ENCODE measurements around the gene TEKTIP1. TPM values are rescaled to one million over a fixed set of nuclear protein-coding genes. Genes with fewer than 3 reads are reported as not detected.

Gene TEKTIP1
- total RNA-seq, 1 experiment from 2014 or later: not detected

DNA sequence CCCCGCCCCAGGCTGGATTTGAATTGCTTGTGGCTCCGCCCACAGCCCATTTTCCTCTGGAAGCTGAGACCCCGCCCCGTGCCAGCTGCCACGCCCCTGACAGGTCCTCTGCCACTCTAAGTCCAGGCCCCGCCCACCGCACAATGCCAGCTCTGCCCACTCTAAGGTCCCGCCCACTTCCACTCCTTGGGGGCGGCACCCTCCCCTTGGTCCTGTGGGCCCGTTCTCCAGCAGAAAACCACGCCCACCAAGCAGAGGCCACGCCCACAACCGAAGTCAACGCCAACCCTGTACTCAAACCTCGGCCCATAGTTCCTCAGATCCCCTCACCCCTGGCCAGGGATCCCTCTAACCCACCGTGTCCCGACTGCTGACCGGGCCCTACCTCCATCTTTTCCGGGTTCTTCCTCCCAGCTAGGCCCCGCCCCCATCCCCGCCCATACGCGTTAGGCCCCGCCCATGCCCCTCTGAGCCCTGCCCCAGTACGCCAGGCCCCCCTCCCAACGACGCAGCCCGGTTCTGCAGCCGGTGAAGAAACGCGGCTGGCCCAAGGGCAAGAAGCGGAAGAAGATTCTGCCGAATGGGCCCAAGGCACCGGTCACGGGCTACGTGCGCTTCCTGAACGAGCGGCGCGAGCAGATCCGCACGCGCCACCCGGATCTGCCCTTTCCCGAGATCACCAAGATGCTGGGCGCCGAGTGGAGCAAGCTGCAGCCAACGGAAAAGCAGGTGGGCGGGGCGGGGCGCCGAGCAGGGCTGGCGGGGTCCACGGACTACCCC lies 35.1 kb downstream of the TEKTIP1 start:
- H3K4me3 ChIP-seq (ENCODE audit: low read length): peak overlapping the region; percentile 97

DNA sequence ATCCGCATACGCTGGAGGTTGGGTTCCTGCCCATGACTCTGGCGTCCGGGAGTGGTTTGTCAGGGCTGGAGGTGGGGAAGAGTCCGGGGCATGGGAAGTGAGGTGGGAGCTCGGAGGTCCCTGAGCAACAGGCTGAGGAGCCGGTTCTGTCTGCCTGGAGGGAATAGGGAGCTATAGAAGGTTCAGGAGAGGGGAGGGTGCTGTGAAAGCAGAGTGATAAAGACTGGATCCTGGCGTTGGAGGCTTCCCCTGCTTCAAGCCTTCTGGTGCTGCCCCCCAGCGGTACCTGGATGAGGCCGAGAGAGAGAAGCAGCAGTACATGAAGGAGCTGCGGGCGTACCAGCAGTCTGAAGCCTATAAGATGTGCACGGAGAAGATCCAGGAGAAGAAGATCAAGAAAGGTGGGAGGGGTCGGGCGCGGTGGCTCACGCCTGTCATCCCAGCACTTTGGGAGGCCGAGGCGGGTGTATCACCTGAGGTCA lies 36.3 kb downstream of the TEKTIP1 start:
- H3K9ac ChIP-seq (ENCODE audit: low read length): no peak overlapping the region
- H3K9me2 ChIP-seq (replicated peaks; ENCODE audit: insufficient read depth, low read length): no peaks in the 10 kb centered on the region

More for the DNA sequence above, 35.1 kb downstream of the TEKTIP1 start:
- H3K9me2 ChIP-seq (replicated peaks; ENCODE audit: insufficient read depth, low read length): no peaks in the 10 kb centered on the region
- H3K9me3 ChIP-seq (ENCODE audit: low read length): no peaks in the 10 kb centered on the region
- peaks cover 7% of the 10 kb centered on the region; the same call in 1 of the 2 replicates for H4K20me1 ChIP-seq (ENCODE audit: insufficient read depth, low read depth, low read length)
- no peaks in the 10 kb centered on the region for H3K27me3 ChIP-seq (ENCODE audit: low read length)
- no peak overlapping the region for H2AFZ ChIP-seq (ENCODE audit: low read length)
- peaks cover 10% of the 10 kb centered on the region; the same call in 1 of the 2 replicates for H3K36me3 ChIP-seq (ENCODE audit: insufficient read depth, low read length)
- H3K4me1 ChIP-seq (ENCODE audit: low read length): peaks cover 13% of the 10 kb centered on the region
- peaks cover 13% of the 10 kb centered on the region for H3K79me2 ChIP-seq (ENCODE audit: low read length)
- H3K27ac ChIP-seq (ENCODE audit: low read length): no peak overlapping the region
- H3K9ac ChIP-seq (ENCODE audit: low read length): peak overlapping the region; percentile 94; the same call in 1 of the 2 replicates
- H3K4me2 ChIP-seq (ENCODE audit: low read depth, low read length, poor library complexity, severe bottlenecking): peak overlapping the region; percentile 95
- peak; percentile 100 for DNase-seq

DNA sequence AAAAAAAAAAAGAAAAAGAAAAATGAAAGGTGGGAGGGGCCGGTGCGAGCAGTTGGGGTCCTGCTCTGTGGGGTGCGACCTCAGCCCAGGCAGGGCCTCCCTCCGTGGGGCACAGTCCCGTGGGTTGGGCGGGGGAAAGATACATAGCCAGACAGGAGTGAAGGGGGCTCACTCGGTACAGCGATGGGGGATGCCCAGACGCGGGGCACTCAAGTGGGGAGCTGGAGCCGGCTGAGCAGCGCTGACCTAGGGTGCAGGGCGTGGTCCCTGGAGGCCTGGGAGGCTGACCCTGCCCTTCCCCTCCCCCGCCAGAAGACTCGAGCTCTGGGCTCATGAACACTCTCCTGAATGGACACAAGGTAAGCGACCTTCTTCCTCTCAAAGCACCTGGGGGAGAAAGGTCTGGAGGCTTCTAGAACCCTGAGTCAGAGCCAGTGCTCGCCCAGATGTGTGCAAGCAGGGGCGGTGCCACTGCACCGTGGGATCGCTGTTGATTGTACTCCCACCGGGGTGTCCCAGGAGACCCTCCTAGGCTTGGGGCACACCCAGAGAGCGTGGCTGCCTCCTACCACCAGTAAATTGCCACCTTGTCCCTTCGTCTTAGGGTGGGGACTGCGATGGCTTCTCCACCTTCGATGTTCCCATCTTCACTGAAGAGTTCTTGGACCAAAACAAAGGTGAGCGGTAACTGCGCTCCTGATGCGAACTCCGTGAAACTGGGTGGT lies 37.1 kb downstream of the TEKTIP1 start:
- Histone ChIP-seq H3K27ac (ENCODE audit: low read length) (no peak overlapping the region), H3K79me2 (ENCODE audit: low read length) (peaks cover 13% of the 10 kb centered on the region), H3K9me3 (ENCODE audit: low read length) (no peaks in the 10 kb centered on the region), H4K20me1 (ENCODE audit: insufficient read depth, low read depth, low read length) (peaks cover 7% of the 10 kb centered on the region; the same call in 1 of the 2 replicates), H3K4me3 (ENCODE audit: low read length) (no peak overlapping the region), H3K27me3 (ENCODE audit: low read length) (no peaks in the 10 kb centered on the region), H3K9ac (ENCODE audit: low read length) (no peak overlapping the region), H3K9me2 (replicated peaks; ENCODE audit: insufficient read depth, low read length) (no peaks in the 10 kb centered on the region), H2AFZ (ENCODE audit: low read length) (no peak overlapping the region), H3K4me2 (ENCODE audit: low read depth, low read length, poor library complexity, severe bottlenecking) (no peak overlapping the region), H3K4me1 (ENCODE audit: low read length) (peaks cover 10% of the 10 kb centered on the region), H3K36me3 (ENCODE audit: insufficient read depth, low read length) (peaks cover 10% of the 10 kb centered on the region; the same call in 1 of the 2 replicates)
- DNase-seq: peak; percentile 40

More for the DNA sequence above, 36.3 kb downstream of the TEKTIP1 start:
- Histone ChIP-seq H3K79me2 (ENCODE audit: low read length) (peaks cover 13% of the 10 kb centered on the region), H3K27me3 (ENCODE audit: low read length) (no peaks in the 10 kb centered on the region), H3K4me2 (ENCODE audit: low read depth, low read length, poor library complexity, severe bottlenecking) (no peak overlapping the region), H3K36me3 (ENCODE audit: insufficient read depth, low read length) (peaks cover 10% of the 10 kb centered on the region; the same call in 1 of the 2 replicates), H4K20me1 (ENCODE audit: insufficient read depth, low read depth, low read length) (peaks cover 7% of the 10 kb centered on the region; the same call in 1 of the 2 replicates), H2AFZ (ENCODE audit: low read length) (no peak overlapping the region), H3K9me3 (ENCODE audit: low read length) (no peaks in the 10 kb centered on the region), H3K4me1 (ENCODE audit: low read length) (peaks cover 10% of the 10 kb centered on the region), H3K27ac (ENCODE audit: low read length) (no peak overlapping the region), H3K4me3 (ENCODE audit: low read length) (no peak overlapping the region)
- peak; percentile 49 for DNase-seq

DNA sequence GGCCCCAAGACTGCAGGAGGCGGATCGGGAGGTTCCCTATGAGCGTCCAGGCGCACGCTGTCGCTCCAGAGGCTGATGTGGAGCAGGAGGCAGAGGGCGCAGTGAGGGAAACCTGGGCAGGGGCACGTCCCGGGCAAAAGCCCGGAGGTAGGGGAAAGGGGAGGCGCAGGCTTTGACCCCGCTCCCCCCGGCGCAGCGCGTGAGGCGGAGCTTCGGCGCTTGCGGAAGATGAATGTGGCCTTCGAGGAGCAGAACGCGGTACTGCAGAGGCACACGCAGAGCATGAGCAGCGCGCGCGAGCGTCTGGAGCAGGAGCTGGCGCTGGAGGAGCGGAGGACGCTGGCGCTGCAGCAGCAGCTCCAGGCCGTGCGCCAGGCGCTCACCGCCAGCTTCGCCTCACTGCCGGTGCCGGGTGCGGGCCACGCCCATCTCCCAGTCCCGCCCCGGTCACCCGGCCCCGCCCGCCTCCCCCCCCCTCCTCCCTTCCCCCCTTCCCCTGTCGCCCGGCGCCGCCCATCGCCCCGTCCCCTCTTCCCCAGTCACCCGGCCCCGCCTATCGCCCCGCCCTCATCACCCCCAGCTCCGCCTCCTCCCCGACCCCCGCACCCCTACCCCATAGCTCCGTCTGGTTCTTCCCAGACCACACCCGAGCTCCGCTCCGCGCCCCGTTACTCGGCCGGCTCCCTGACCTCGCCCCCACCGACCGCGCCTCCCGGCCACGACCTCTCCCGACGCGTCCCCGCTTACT lies 37.9 kb downstream of the TEKTIP1 start:
- Histone ChIP-seq H3K9me2 (replicated peaks; ENCODE audit: insufficient read depth, low read length) (no peaks in the 10 kb centered on the region), H3K27me3 (ENCODE audit: low read length) (no peaks in the 10 kb centered on the region), H3K36me3 (ENCODE audit: insufficient read depth, low read length) (peaks cover 10% of the 10 kb centered on the region; the same call in 1 of the 2 replicates), H3K4me3 (ENCODE audit: low read length) (no peak overlapping the region), H3K4me1 (ENCODE audit: low read length) (peaks cover 9% of the 10 kb centered on the region), H3K27ac (ENCODE audit: low read length) (no peak overlapping the region), H3K9me3 (ENCODE audit: low read length) (no peaks in the 10 kb centered on the region), H3K4me2 (ENCODE audit: low read depth, low read length, poor library complexity, severe bottlenecking) (no peak overlapping the region), H3K9ac (ENCODE audit: low read length) (no peak overlapping the region), H3K79me2 (ENCODE audit: low read length) (peaks cover 10% of the 10 kb centered on the region), H4K20me1 (ENCODE audit: insufficient read depth, low read depth, low read length) (peaks cover 7% of the 10 kb centered on the region; the same call in 1 of the 2 replicates), H2AFZ (ENCODE audit: low read length) (no peak overlapping the region)
- DNase-seq: peak; percentile 42

DNA sequence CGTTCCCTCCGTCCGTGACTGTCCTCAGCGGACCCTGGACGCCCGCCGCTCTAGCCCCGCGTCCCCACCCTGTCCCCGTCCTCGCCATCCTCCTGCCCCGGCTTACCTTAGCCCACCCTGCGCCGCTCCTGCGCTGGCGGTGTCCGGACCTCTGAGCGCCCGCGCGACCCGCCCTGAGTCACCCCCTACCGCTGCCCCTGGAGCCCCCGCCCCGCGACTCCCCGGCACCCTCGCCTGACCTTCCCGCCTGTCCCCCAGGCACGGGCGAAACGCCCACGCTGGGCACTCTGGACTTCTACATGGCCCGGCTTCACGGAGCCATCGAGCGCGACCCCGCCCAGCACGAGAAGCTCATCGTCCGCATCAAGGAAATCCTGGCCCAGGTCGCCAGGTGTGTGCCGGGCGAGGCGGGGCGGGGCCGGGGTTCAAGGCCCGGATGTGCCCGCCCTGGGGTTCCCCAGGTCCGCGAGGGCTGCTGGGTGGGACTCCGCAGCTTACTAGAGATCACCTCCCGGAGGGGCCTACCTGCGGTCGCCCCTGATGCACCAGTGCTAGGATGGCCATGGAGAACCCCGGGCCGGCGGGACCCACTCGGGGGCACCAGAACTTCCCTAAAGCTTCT lies 38.9 kb downstream of the TEKTIP1 start:
- no peaks in the 10 kb centered on the region for H3K9me2 ChIP-seq (replicated peaks; ENCODE audit: insufficient read depth, low read length)

DNA sequence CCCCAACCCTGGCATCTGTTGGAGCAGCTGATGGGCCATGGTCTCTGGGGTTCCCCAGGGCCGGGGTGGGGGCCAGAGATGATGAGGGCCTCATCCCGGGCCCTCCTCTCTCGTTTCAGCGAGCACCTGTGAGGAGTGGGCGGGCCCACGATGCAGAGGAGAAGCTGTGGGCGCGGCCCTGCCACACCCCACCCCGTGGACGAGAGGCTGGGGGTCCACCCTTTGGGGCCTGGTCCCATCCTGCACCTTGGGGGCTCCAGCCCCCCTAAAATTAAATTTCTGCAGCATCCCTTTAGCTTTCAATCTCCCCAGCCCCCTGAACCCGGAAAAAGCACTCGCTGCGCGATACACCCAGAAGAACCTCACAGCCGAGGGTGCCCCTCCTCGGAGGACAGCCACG lies 39.4 kb downstream of the TEKTIP1 start:
- Histone ChIP-seq H2AFZ (ENCODE audit: low read length) (no peak overlapping the region), H4K20me1 (ENCODE audit: insufficient read depth, low read depth, low read length) (peaks cover 7% of the 10 kb centered on the region; the same call in 1 of the 2 replicates), H3K4me2 (ENCODE audit: low read depth, low read length, poor library complexity, severe bottlenecking) (no peak overlapping the region), H3K9me3 (ENCODE audit: low read length) (no peaks in the 10 kb centered on the region), H3K79me2 (ENCODE audit: low read length) (peaks cover 2% of the 10 kb centered on the region; the same call in 1 of the 2 replicates), H3K9me2 (replicated peaks; ENCODE audit: insufficient read depth, low read length) (no peaks in the 10 kb centered on the region), H3K9ac (ENCODE audit: low read length) (no peak overlapping the region), H3K4me1 (ENCODE audit: low read length) (peaks cover 2% of the 10 kb centered on the region; the same call in 1 of the 2 replicates), H3K27ac (ENCODE audit: low read length) (no peak overlapping the region), H3K36me3 (ENCODE audit: insufficient read depth, low read length) (peaks cover 10% of the 10 kb centered on the region; the same call in 1 of the 2 replicates), H3K27me3 (ENCODE audit: low read length) (no peaks in the 10 kb centered on the region), H3K4me3 (ENCODE audit: low read length) (no peak overlapping the region)
- DNase-seq: peak; percentile 27

More for the DNA sequence above, 38.9 kb downstream of the TEKTIP1 start:
- Histone ChIP-seq H4K20me1 (ENCODE audit: insufficient read depth, low read depth, low read length) (peaks cover 7% of the 10 kb centered on the region; the same call in 1 of the 2 replicates), H3K9ac (ENCODE audit: low read length) (no peak overlapping the region), H3K4me3 (ENCODE audit: low read length) (no peak overlapping the region), H3K4me1 (ENCODE audit: low read length) (peaks cover 4% of the 10 kb centered on the region; the same call in 1 of the 2 replicates), H3K79me2 (ENCODE audit: low read length) (peaks cover 5% of the 10 kb centered on the region; the same call in 1 of the 2 replicates), H3K4me2 (ENCODE audit: low read depth, low read length, poor library complexity, severe bottlenecking) (no peak overlapping the region), H3K27ac (ENCODE audit: low read length) (no peak overlapping the region), H3K9me3 (ENCODE audit: low read length) (no peaks in the 10 kb centered on the region), H3K36me3 (ENCODE audit: insufficient read depth, low read length) (peaks cover 10% of the 10 kb centered on the region; the same call in 1 of the 2 replicates), H3K27me3 (ENCODE audit: low read length) (no peaks in the 10 kb centered on the region), H2AFZ (ENCODE audit: low read length) (no peak overlapping the region)
- DNase-seq: peak; percentile 16

DNA sequence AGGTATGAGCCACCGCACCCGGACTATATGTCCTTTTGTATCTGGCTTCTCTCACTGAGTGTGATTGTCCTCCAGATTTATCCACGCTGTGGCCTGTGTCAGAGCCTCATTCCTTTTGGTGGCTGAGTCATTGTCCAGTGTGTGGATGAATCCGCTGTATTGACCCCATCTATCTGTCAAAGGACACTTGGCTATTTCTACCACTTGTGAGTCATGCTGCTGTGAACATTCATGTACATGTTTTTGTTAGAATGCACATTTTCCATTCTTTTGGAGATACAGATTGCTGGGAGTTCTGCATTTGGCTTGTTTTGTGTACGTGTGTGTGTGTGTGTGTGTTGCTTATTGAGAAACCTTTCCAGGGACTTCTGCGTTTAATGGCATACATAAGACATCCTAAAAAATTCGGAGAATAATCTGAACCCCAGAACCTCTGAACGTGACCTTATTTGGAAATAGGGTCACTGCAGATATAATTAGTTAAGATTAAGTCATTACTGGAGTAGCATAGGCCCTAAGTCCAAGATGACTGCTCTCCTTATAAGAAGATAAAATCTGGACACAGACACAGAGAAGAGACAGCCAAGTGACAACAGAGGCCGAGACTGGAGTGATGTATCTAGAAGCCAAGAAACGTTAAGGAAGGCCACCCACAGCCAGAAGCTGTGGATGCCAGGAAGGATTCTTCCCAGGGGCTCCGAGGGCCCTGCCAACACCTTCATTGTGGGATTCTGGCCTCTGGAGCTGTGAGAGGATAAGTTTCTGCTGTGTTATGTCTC lies 41.4 kb downstream of the TEKTIP1 start:
- H3K4me1 ChIP-seq (ENCODE audit: low read length): no peaks in the 10 kb centered on the region
- H3K27me3 ChIP-seq (ENCODE audit: low read length): no peaks in the 10 kb centered on the region
- no peak overlapping the region for H3K4me3 ChIP-seq (ENCODE audit: low read length)
- H3K36me3 ChIP-seq (ENCODE audit: insufficient read depth, low read length): 0 out of 2 replicates have a peak, but pooled peaks cover 4% of the 10 kb centered on the region
- H3K9ac ChIP-seq (ENCODE audit: low read length): no peak overlapping the region
- no peaks in the 10 kb centered on the region for H3K79me2 ChIP-seq (ENCODE audit: low read length)
- H3K27ac ChIP-seq (ENCODE audit: low read length): no peak overlapping the region
- H3K4me2 ChIP-seq (ENCODE audit: low read depth, low read length, poor library complexity, severe bottlenecking): no peak overlapping the region
- no peaks in the 10 kb centered on the region for H3K9me3 ChIP-seq (ENCODE audit: low read length)
- peak; percentile 40 for DNase-seq
- peaks cover 1% of the 10 kb centered on the region; the same call in 1 of the 2 replicates for H4K20me1 ChIP-seq (ENCODE audit: insufficient read depth, low read depth, low read length)
- no peaks in the 10 kb centered on the region for H3K9me2 ChIP-seq (replicated peaks; ENCODE audit: insufficient read depth, low read length)
- no peak overlapping the region for H2AFZ ChIP-seq (ENCODE audit: low read length)

Data from Karpas-422 (cell line).